GM06990 (cell line): ENCODE measurements around the gene DNASE2.

Experiments
- DNase-seq: peaks from one replicate; pipeline ENCODE4 v3.0.0-alpha.2; 2011; ENCODE audit not compliant: insufficient read length; ENCODE audit errors: extremely low read depth
- H3K27me3 ChIP-seq: replicated peaks from 2 replicates; pipeline ENCODE4 v1.6.0; 2011; ENCODE audit warnings: low read length; ENCODE audit not compliant: control insufficient read depth, insufficient read depth
- H3K36me3 ChIP-seq: 2 replicates; pipeline ENCODE4 v1.5.1; 2011; ENCODE audit warnings: low read length; ENCODE audit not compliant: control insufficient read depth, insufficient read depth
- H3K4me3 ChIP-seq: replicated peaks from 2 replicates; pipeline ENCODE4 v1.5.1; 2011; ENCODE audit warnings: low read depth, mild to moderate bottlenecking, control low read depth, low read length
- CTCF ChIP-seq: IDR thresholded peaks from 2 replicates; pipeline ENCODE4 v1.5.1; 2011; ENCODE audit warnings: low read length, control low read depth, mild to moderate bottlenecking, inconsistent platforms; ENCODE audit not compliant: insufficient read depth, poor library complexity, severe bottlenecking

Gene DNASE2

DNA sequence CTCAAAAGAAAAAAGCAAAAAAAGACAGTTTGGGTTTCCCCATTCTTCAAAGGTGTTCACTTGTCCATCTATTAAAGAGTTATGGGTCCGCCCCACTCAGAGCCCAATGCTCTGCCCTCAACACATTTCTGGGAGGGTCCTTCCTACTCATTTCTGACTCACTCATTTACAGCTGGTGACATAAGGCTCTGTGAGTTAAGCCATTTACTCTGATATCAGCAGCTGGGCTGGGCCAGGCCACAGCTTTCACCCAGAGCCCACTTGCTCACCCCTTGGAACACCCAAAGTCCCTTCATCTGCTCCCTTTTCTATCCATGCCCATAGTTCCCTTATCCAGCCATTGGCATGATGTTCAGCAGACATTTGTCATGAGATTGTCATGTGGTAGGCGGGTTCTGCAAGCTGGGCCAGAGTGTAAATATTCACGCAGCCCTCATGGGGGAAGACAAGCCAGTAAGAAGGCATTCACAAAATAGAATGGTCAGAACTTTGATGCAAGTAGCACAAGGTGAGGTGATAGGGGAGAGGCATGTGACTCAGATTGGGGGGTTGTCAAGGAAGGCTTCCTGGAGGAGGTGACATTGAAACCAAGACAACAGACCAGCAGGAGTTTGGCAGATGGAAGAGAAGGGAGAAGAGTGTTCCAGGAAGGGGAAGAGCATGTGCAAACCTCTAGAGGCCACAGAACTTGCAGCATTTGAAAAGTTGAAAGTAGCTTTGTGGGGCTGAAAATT lies 37.1 kb downstream of the DNASE2 start:
- Histone ChIP-seq H3K36me3 (no peaks in the 10 kb centered on the region), H3K27me3 (no peaks in the 10 kb centered on the region; the same call in none of the 2 replicates), H3K4me3 (no peak overlapping the region)
- TF ChIP-seq CTCF, result no peak
- no peak for DNase-seq

GRCh38 chr19:12843328-12843727 lies 37.9 kb downstream of the DNASE2 start:
- Histone ChIP-seq H3K27me3 (no peaks in the 10 kb centered on the region; the same call in none of the 2 replicates), H3K36me3 (no peaks in the 10 kb centered on the region), H3K4me3 (no peak overlapping the region)
- no peak for DNase-seq
- no peak for TF ChIP-seq CTCF

- no peak for DNase-seq
- Histone ChIP-seq H3K36me3 (no peaks in the 10 kb centered on the region), H3K27me3 (no peaks in the 10 kb centered on the region; the same call in none of the 2 replicates), H3K4me3 (no peak overlapping the region)
- TF ChIP-seq CTCF, result no peak
Observed at GRCh38 chr19:12842511-12842910, 38.7 kb downstream of the DNASE2 start.

GRCh38 chr19:12841094-12841493 lies 40.2 kb downstream of the DNASE2 start:
- Histone ChIP-seq H3K4me3 (no peak overlapping the region), H3K27me3 (no peaks in the 10 kb centered on the region; the same call in none of the 2 replicates), H3K36me3 (no peaks in the 10 kb centered on the region)
- no peak for TF ChIP-seq CTCF
- DNase-seq, result peak; percentile 68

- peak; percentile 77 for DNase-seq
- H3K27me3 ChIP-seq, result peaks cover under 1% of the 10 kb centered on the region
- no peak overlapping the region for H3K4me3 ChIP-seq
- TF ChIP-seq CTCF, result no peak
- no peaks in the 10 kb centered on the region for H3K36me3 ChIP-seq
Observed at GRCh38 chr19:12840091-12841079, 40.9 kb downstream of the DNASE2 start.
